SU-DHL-6 (cell line): Measurements from ENCODE around the gene CUL7.

Source experiments
- EZH2phosphoT487 ChIP-seq: fragments of 200-600 bp; sonication (generic), shearing (Covaris generic); conservative IDR thresholded peaks from 2 replicates; pipeline ENCODE4 v1.6.1; 2018; ENCODE audit warnings: mild to moderate bottlenecking, antibody characterized with exemption, low read length, moderate library complexity, mixed read lengths
- TF ChIP-seq, protein P1 (sequence below): fragments of 200-600 bp; sonication (generic); IDR thresholded peaks from one replicate; pipeline ENCODE4 v1.5.1; 2017; ENCODE audit warnings: antibody characterized with exemption, mild to moderate bottlenecking, low read length, moderate library complexity; ENCODE audit not compliant: insufficient read depth, poor library complexity, severe bottlenecking

DNA sequence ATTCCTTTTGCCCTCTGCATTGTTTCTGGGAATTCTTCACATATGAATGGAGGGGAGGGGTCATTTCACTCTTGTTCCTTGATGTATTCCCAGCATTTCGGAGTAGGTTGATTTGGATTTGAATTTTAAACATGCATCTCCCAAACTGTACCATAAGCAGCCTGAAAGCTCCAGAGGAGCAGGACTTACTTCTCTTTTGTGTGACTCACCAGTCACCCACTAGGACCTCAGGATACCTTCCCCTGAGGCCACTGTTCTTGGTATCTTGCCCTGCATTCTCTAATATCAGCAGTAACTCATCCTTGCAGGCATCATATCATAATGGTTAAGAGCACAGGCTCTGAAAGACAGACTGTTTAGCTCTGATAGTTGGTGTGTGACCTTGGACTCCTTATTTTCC lies 4.9 kb upstream of the CUL7 start:
- TF ChIP-seq, protein P1, sequence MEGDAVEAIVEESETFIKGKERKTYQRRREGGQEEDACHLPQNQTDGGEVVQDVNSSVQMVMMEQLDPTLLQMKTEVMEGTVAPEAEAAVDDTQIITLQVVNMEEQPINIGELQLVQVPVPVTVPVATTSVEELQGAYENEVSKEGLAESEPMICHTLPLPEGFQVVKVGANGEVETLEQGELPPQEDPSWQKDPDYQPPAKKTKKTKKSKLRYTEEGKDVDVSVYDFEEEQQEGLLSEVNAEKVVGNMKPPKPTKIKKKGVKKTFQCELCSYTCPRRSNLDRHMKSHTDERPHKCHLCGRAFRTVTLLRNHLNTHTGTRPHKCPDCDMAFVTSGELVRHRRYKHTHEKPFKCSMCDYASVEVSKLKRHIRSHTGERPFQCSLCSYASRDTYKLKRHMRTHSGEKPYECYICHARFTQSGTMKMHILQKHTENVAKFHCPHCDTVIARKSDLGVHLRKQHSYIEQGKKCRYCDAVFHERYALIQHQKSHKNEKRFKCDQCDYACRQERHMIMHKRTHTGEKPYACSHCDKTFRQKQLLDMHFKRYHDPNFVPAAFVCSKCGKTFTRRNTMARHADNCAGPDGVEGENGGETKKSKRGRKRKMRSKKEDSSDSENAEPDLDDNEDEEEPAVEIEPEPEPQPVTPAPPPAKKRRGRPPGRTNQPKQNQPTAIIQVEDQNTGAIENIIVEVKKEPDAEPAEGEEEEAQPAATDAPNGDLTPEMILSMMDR = no peak
- TF ChIP-seq EZH2phosphoT487 = no peak
